Stimulated activated CD8-positive, alpha-beta memory T cell treated with anti-CD3 and anti-CD28 coated beads, Interleukin-2, amount 100 ng/mL, for 48 hours (primary cell): Measurements from ENCODE around the gene CEP128.

Experiments
- DNase-seq, 2 donors: peaks; one replicate each; pipeline ENCODE4 v3.0.0-alpha.2; 2020; ENCODE audit warnings: low read depth in 2 of 2

The CEP128 gene

DNA sequence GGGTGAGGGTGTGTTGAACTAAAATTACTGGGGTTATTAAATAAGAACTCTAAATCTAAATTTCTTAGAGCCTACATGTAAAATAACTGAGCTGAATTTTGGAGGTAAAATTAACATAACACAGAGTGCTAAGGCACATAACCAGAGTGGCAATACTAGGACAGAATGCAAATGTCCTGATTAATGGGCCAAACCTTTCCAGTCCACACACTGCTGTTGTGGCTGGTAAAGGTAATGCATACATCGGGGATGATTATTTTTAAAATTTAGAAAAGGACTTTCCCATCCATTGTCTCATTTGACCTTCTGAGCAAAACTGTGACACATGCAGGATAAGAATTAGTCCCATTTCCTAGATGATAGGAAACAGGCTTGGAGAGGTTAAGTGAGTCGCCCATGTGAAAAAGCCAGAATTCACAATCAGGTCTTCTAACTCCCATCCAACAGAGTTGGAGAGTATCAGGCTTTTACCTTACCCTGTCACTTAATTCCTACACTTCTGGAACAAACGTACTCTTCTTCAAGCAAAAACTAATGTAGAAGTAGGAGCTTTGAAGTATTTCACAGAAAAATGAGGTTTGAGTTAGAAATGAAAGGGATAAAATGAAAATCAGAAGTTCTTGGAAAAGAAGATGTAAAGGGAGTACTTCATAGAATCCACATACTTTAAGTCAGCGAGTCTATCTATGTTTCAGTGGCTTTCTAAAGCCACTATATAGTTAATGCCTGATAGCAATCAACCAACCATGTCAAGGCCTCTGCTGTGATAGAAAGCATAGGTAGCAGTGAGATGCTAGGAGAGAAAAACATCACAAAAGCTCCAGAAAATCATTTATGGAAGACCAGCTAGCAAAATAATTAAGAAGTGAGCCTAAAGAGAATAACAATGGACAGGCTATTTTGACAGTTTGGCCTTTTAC is 395.3 kb downstream of the CEP128 start:
- no peak for DNase-seq

DNA sequence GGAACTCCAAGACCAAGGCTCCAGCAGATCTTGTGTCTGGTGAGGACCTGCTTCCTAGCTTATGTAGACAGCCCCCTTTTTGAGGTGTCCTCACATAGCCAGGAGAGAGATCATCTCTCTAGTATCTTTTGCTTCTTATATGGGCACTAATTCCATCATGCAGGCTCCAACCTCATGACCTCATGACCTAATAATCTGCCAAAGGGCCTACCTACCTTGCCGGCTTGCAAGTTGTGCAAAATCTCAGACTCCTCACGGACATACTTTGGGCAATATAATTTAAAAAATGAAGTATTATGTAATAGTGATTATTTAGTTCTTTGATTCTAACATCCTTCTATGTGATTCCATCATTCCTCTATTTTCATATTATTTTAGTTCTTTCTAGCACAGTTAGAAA is 397.2 kb downstream of the CEP128 start:
- DNase-seq: no peak

DNA sequence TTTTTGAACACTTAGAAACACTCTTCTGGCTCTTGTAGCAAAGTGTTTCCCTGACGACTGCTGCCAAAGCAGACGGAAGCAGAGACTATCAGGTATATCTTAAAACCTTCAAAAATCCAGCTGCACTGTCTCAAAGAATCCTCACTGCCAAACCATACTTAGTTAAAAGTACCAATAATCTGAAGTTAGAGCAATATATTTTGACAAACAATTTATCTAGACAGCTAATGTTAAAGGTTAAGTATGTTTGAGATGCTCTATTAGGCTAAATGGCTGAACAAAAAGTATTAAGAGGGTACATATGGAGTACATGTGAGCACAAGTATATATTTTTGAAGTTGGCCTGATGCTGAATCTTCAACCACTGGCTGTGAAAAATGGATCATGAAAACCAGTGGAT is 398.3 kb downstream of the CEP128 start:
- DNase-seq: no peak

DNA sequence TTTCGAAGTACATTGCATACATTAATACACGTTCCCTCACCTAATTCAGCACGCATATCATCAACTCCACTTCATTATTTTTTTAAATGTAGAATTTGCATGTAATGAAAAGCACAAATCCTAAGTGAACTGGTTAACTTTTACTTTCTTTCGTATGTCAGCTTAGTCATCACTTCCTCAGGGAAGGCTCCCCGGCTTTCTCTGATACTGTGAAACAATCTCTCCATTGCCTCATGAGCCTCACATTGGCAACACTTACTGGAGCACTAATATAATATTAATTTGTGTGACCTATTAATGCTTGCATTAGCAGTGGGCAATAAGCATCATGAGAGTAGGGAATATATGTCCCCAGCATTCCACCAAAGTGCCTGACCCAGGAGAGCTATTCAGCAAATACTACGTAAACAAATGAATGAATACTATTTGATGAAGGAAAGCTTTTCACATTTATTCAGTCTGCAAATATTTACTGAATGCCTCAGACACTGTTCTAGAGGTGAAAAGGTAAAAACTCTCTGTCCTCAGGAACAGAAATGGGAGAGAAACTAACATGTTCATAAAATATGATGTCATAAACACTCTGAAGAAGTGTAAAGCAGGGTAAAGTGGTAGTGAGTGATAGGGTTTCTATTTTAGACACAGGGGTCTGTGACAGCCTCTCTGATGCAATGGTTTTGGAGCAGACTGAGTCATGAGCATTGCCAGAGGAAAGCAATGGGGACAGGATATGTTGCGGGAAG is 402.7 kb downstream of the CEP128 start:
- DNase-seq: no peak

DNA sequence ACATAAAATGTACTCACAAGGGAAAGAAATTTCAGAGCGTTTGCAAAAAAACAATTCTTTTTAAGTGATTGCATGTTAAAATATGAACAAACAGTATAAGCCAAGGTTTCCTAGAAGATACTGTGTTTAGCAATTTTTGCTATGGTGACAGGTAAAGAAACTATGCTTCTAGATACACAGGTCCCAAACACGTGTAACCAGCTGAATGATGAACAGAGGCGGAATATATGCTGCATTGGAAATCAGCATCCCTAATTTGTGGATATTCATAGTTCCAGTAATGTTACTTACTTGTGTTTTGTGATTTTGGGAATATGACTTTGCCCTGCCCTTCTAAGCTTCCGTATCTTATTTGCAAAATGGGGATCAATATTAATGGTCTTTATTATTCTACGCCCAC is 403.9 kb downstream of the CEP128 start:
- DNase-seq: no peak

DNA sequence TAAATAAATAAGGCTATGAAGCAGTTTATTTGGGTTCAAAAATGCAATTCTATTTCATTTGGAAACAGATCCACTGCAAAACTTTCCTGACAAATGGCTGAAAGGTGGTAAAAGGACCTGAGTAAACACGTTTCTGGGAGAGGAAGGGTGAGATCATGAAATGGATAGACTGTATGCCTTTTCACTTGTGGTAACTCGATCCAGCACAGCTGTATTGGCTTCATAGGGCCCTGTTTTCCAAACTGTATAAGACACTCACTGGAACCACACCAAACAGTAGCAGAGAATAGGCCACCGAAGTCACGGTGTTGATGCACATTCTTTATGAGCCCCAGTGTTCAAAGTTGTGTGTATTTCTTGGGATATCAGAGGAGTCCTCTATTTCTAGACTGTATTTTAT is 405.1 kb downstream of the CEP128 start:
- DNase-seq: no peak

DNA sequence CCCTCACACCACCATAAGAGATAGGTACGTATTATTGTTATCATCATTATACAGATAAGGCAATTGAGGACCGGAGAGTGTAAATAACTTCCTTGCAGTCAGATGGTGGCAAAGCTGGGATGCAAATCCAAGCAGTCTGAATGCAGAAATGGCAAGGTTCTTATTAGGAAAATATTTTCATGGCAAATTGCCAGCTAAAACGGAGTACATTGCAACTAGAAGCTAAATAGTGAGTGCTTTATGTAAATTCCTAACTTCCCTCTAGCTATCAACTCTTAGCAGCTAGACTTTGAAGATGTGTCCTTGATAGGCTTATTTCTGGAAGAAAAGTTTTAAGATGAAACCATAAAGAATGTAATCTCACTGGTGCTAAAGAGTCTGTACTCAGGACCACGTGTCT is 406.4 kb downstream of the CEP128 start:
- DNase-seq: no peak

DNA sequence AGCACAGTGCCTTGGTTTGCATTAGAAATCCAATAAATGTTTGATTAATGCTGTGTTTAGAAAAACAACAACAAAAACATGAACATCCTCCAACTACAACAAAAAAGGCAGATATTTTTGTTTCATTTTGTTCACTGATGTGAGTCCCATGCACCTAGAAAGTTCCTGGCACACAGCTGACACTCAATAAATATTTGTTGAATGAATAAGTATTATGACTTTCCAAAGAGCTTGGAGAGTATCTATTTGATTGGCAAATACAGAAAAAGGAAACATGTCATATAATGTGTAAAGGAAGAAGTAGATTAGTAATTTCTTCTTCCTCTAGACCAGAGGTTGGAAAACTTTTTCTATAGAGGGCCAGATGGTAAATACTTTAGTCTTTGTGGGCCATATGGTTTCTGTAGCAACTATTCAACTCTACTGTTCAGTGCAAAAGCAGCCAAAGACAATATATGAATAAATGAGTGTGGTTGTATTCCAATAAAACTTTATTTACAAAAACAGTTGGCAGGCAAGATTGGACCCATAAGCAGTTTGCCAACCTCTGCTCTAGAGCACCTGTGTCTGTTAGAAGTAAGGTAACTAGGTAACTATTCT is 417.9 kb downstream of the CEP128 start:
- no peak for DNase-seq

DNA sequence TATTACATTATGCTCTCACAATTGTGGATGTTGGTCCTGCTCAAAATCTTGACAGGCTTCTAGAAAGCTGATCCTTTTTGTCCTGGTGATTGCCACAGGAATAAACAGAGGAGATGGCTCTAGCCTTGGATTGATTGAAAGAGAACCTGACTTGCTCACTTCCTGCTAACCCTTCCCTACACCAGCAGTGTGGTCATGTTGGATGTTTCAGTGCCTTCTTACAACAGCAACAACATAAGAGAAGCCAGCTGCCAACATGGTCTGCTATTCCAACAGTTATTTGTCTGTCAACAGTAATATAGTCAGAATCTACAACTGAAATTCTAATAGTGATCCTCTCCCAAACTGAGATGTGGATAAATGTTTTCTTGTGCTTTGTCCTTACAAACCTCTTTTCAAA is 418.6 kb downstream of the CEP128 start:
- DNase-seq: no peak

DNA sequence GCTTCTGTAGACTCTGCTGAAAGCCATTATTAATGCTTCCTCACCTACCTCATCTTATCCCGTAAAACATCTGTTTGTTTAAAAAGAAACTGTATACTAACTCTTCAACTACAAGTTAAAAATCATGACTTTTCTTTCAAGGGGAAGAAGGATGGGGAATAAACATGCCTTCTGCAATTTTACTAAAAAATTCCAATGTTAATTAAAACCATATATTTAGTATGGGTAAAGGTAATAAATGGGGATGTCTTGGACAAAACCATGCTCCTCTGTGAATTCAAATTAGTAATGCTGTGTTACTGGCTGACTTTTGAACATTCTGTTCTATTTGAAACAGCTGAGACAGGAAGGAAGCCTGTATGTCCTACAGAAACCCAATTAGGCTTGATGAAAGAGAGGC is 419.1 kb downstream of the CEP128 start:
- DNase-seq: no peak

DNA sequence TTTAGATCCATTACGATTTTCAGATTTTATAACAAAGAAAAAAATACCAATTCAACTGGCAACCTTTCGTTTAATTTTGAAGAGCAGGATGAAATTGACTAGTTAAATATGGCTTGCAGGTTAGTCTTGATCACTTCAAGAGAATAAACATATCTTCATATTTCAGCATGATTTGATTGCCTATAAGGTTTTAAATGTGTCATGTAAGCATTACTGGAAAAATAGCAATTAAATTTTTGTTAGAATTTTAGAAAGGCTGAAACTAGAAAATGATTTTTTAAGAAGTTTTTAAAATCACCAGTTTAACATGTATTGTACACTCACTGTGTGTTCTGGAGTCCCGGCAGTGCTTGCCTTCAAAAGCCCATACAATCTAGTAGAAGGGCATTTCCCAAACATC is 420.1 kb downstream of the CEP128 start:
- no peak for DNase-seq

DNA sequence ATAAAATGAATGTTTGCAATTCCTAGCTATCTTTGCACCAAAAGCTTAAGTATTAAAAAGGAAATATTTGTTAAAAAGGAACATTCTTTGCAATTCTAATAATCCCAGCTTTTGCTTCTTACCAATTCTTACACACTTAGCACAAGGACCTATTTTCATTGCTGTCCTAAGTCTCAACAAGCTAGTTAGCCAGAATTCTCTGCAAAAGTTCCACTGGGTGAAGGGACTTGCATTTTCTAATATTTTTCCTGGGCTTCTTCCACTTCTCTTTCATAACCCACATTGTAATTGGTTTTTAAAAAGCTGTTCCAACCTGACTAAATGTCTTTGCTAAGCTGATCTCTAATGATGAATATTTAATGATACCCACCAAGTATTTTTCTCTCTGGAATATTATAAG is 422.5 kb downstream of the CEP128 start:
- DNase-seq: no peak

DNA sequence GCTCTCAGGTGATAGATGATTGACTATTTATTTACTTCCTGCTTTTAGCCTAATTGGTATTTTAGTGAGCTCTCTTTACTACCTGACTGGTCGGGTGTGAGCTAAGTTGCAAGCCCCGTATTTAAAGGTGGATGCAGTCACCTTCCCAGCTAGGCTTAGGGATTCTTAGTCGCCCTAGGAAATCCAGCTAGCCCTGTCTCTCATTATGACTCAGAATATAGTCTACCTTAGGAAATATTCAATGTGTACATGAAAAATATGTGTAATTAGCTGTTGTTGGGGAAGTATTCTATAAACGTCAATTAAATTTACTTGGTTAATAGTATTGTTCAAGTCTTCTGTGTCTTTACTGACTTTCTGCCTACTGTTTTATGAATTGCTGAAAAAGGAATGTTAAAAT is 423.4 kb downstream of the CEP128 start:
- no peak for DNase-seq

DNA sequence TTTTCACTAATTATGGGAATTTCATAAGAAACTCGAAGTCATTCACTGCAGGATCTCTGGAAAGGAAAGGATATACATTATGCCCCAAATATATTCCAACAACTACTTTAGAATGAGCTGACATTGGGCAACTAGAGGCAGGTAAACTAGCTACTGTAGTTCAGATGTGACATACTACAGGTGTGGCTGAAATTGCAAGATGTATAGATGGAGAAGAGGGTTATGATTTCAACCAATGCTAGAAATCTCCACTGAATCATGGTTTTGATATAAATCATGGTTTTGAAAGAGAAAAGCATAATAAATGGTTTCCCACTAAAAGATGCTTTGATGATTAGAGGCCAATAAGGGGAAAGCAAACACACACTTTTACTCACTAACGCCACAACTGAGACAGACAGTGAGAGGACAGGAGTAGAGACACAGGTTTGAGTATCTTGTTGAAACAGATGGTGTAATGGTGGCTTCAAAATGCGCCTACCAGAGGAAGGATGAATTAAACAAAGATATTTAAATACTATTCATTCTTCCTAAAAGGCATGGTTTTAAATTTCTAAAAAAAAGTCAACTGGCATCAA is 434.2 kb downstream of the CEP128 start:
- DNase-seq: no peak

DNA sequence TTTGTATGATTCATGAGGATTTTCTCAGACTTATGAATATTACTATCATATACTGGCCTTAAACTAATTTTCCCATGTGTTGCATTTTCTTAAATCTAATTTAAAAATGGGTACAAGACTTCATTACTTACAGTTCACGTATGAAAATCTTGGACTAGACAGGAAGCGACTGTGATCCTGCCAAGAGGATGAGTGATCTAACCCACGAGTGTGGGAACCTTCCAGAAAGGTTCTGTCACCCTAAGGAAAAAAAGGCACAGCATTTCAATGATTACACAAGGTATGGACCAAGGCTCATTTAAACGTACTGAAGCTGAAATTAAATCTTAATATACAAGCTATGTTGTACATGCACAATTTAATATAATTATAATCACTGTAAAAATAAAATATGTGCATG is 436.8 kb downstream of the CEP128 start:
- DNase-seq: no peak

DNA sequence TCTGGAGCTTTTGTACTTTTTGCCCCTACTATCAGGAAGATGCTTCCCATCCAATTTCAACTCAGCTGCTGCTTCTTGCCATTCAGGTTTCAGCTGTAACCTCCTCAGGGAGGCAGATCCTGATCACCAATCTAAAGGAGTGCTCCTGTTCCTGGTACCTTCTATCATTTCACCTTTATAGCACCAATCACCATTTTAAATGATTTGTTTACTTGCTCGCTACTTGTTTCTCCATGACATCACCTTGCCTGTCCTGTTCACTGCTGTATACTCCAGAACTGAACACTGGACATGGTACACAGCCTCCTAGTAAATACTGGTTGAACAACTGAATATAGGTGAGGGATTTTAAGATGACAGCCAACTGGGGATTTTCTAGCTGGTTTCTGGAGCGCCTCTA is 443.0 kb downstream of the CEP128 start:
- no peak for DNase-seq

DNA sequence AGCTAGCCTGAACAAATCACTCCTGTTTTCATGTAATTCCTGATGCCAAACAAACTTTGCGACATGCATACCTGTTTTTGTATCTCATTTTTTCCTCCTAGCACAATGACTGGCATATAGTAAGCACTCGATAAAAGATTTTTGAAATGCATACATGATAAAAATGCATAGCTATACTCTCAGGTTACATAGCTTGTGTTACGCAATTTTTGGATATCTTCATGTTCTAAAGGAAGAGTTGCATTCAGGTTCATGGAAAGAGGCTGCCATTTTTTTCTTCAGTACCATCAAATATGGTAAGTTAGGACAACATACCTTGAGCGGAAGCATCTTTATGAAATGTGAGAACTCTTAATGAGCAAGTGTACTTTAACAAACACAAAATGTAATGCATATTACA is 445.4 kb downstream of the CEP128 start:
- DNase-seq: no peak

DNA sequence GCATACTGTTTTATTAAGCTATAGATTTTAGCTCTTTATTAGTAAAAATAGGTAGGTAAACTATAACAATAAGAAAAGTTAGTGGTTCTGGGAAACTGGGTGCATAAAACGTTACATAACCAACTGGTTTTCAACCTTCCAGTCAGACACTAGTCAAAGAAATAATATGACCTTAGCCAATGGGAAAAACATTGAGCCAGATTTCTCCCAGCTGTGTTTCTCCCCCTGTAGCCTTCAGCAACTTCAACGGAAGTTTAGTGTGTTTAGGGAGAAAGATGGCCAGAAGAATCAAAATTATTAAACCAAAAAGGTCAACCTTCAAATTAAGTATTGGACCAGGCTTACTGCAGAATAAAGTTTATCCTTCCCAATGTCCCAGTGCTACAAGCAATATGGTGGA is 446.8 kb downstream of the CEP128 start:
- no peak for DNase-seq

DNA sequence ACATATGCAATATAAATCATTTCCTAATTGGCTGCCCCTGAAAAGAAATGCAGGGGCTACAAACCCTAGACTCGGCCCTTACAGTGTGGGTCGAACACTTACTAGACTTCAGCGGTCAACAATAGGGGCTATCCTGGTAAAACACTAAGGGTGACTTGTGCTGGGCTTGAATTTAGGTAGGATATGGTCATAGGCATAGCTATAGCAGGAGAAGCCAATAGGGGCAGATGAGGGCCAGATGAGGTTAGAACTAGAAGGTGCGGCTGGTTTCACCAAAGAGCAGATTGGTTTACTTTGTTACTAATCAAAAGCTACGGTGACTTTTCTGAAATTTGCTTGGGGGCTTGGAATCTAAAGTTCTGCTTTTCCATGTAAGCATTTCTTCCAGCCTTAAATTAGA is 447.9 kb downstream of the CEP128 start:
- no peak for DNase-seq

DNA sequence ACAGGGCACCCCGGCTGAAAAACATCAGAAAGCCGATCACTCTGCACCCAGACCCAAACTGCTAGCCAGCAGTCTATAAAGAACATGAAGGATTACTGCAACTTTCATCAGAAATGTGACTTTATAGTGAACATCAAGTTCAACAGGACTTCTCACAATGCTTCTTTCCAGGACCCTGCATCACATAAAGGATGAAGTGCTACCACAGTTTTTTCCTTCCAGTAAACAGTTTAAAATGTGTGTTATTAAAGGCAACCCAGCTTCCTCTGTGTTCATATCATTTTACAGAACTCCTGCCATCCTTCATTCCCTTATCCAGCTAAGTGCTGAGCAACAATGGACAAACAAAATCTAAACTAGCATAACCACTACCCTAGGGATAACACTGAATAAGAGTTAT is 449.9 kb downstream of the CEP128 start:
- DNase-seq: no peak

DNA sequence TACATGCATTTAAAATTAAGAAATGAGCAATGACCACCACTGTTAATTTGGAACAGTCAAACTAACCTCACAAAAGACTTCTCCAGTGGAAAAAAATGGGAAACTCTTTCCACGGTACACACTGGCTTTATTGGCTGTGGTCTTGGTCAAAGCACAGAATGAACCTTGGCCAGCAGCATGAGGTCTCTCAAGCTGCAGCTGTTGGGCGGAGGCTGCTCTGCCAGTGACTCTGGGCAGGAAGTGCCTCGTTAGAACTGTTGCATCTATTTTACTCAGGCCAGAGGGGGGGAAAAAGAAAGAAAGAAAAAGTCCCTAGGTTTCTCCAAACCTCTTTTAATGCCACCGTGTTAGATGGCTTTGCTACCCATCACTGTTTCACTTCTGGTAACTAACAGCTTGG is 450.4 kb downstream of the CEP128 start:
- DNase-seq: no peak

DNA sequence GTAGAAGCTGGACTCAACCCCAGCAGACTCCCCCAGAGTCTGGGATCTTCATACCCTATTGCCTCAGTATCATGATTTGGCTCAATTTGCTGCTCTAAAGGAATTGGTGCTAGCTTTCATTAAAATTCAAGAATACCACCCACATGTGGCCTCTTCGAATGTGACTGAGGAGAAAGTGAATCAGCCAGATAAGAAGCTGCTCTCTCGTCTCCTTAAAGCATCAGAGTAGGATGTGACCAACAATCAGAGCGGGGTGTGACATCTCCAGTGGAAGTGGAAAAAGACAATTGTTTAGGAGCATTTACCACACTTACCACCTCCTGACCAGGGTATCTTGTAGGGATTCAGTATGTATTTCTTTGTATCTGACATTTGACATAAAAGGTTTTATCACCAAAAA is 452.0 kb downstream of the CEP128 start:
- DNase-seq: no peak

DNA sequence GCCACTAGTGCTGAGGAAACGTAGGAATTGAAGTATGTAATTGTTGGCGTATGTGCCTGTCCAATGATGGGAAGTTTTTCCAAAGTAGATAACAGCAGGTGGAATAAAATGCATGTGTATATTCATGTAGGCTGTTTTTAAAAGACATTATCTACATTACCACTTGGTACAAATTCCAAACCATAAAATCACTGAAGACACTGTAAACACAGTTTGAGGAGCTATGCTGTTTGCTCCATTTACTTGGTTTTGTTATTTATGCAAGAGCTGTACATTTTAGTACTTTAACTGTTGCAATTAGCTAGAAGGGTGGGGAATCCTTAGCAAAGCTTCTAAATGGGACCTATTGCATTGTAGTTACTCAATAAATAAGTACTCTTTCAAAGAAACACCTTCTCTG is 455.8 kb downstream of the CEP128 start:
- no peak for DNase-seq
